Sigmoid colon (tissue), 7 donors: ENCODE measurements around the gene TRIM61. TPM values are rescaled to one million over a fixed set of nuclear protein-coding genes. Genes with fewer than 3 reads are reported as not detected.
"Not testable (repeated sequence)": the region's sequence is repeated elsewhere in the genome, so short reads cannot be mapped to it uniquely, and the experiment has no call there.

ENCODE experiments used
- DNase-seq: peaks from one replicate; pipeline ENCODE4 v3.0.0-alpha.2; 2019
- H3K27ac ChIP-seq, 4 donors: fragments of 200-600 bp; sonication (generic); one replicate each; pipeline ENCODE4 v1.5.1; 2016 to 2019; ENCODE audit warnings: mild to moderate bottlenecking in 1 of 4
- H3K27me3 ChIP-seq, 3 donors: fragments of 200-600 bp; sonication (generic); one replicate each; pipeline ENCODE4 v1.5.1; 2019; ENCODE audit warnings: mild to moderate bottlenecking in 1 of 3
- H3K36me3 ChIP-seq, 4 donors: fragments of 200-600 bp; sonication (generic); one replicate each; pipeline ENCODE4 v1.5.1; 2016 to 2019
- H3K4me1 ChIP-seq, 4 donors: fragments of 200-600 bp; sonication (generic); one replicate each; pipeline ENCODE4 v1.5.1; 2017 to 2019
- H3K4me3 ChIP-seq, 4 donors: fragments of 200-600 bp; sonication (generic); one replicate each; pipeline ENCODE4 v1.5.1; 2017 to 2019; ENCODE audit warnings: mild to moderate bottlenecking in 2 of 4, moderate library complexity in 1 of 4
- H3K9me3 ChIP-seq, 4 donors: fragments of 200-600 bp in 3 of 4; sonication (generic) in 3 of 4; one replicate each; pipeline versions ENCODE4 v1.5.1 to v1.6.1; 2013 to 2019
- CTCF ChIP-seq, 4 experiments: fragments of 450-650 bp in 3 of 4; fragments of 200-600 bp in 1 of 4; IDR thresholded peaks; one replicate each; pipeline ENCODE4 v1.5.1; 2016 to 2019; ENCODE audit warnings: antibody characterized with exemption in 4 of 4, mild to moderate bottlenecking in 3 of 4, moderate library complexity in 2 of 4
- EP300 ChIP-seq, 4 donors: sonication (generic); formaldehyde crosslinking; IDR thresholded peaks; one replicate each; pipeline ENCODE4 v1.6.1; 2017; ENCODE audit warnings: antibody characterized with exemption in 4 of 4
- POLR2A ChIP-seq, 2 donors: fragments of 450-650 bp; IDR thresholded peaks; one replicate each; pipeline ENCODE4 v1.6.1; 2016; ENCODE audit warnings: antibody characterized with exemption in 2 of 2, mild to moderate bottlenecking in 2 of 2, moderate library complexity in 2 of 2
- POLR2AphosphoS5 ChIP-seq, 4 donors: sonication (generic); formaldehyde crosslinking; IDR thresholded peaks; one replicate each; pipeline ENCODE4 v1.6.1; 2017; ENCODE audit warnings: antibody characterized with exemption in 4 of 4
- WGBS, 2 donors: extraction: QIAGEN DNeasy Blood & Tissue Kit; methylation state at CpG; one replicate each; pipeline ENCODE4 v1.1.7; 2013; 5-methylcytosine and 5-hydroxymethylcytosine counted together
- intact Hi-C: fragments of 100-400 bp; cut with DNase I; formaldehyde crosslinking; loops from one replicate; pipeline ENCODE4 v1.15.1; 2023
- polyA plus RNA-seq, 3 donors: library from polyadenylated mRNA; stranded (reverse); fragments of 200-250 nt; gene quantifications; one replicate each; pipeline ENCODE4 v1.2.3, GENCODE V29; 2013
- total RNA-seq, 4 donors: library from RNA; depleted of rRNA; stranded (reverse); fragments of >200 nt; gene quantifications; one replicate each; pipeline ENCODE4 v1.1.0, GENCODE V29; 2016
- donor health status: healthy with polysubstance abuse.
- donor health status: Bipolar disorder and iron deficiency.
- donor health status: healthy.

TRIM61 gene
- total and polyA plus RNA-seq, 7 donors = 0.36 to 2.8 (median 0.58) TPM; not detected in 1

- Histone ChIP-seq H3K4me1 (no peaks in the 10 kb centered on the region), H3K36me3 (no peaks in the 10 kb centered on the region), H3K4me3 (no peak overlapping the region), H3K9me3 (no peaks in the 10 kb centered on the region), H3K27ac (no peak overlapping the region), H3K27me3 (no peaks in the 10 kb centered on the region)
- no peak for TF ChIP-seq POLR2A (IDR thresholded peaks at IDR 0.05)
- TF ChIP-seq EP300 (IDR thresholded peaks at IDR 0.05) = no peak
- no peak for DNase-seq
- WGBS, 2 donors = 87 to 91% methylated on average over 9 of the region's 9 CpGs
- intact Hi-C loops = no loop called here
These were observed 29.0 kb upstream of the TRIM61 start for GRCh38 chr4:165006456-165006855.

- Histone ChIP-seq H3K36me3 (no peaks in the 10 kb centered on the region), H3K27ac (no peak overlapping the region), H3K4me1 (no peaks in the 10 kb centered on the region), H3K27me3 (no peaks in the 10 kb centered on the region), H3K4me3 (no peak overlapping the region), H3K9me3 (no peaks in the 10 kb centered on the region)
- 84 to 91% methylated on average over 6 of the region's 6 CpGs for WGBS, 2 donors
- no peak for TF ChIP-seq CTCF (IDR thresholded peaks at IDR 0.05)
- TF ChIP-seq POLR2A (IDR thresholded peaks at IDR 0.05) = no peak
- TF ChIP-seq POLR2AphosphoS5 (IDR thresholded peaks at IDR 0.05) = no peak
- TF ChIP-seq EP300 (IDR thresholded peaks at IDR 0.05) = no peak
- DNase-seq = no peak
- intact Hi-C loops = no loop called here
These were observed 28.0 kb upstream of the TRIM61 start for GRCh38 chr4:165005352-165005925.

GRCh38 chr4:165001957-165002356, 24.5 kb upstream of the TRIM61 start:
- H3K36me3 ChIP-seq, intact Hi-C loops, H3K4me3 ChIP-seq, H3K4me1 ChIP-seq, H3K9me3 ChIP-seq, H3K27me3 ChIP-seq, DNase-seq, H3K27ac ChIP-seq: not testable (repeated sequence)
- 70% methylated on average over 4 of the region's 4 CpGs for WGBS, 2 donors

GRCh38 chr4:164998526-164999080, 21.1 kb upstream of the TRIM61 start:
- H3K36me3 ChIP-seq, DNase-seq, H3K27me3 ChIP-seq, H3K9me3 ChIP-seq, H3K4me1 ChIP-seq, H3K4me3 ChIP-seq, intact Hi-C loops, H3K27ac ChIP-seq: not testable (repeated sequence)
- WGBS, 2 donors = 44 to 74% methylated on average over 2 of the region's 2 CpGs

- DNase-seq = no peak
- H3K4me1 ChIP-seq = no peaks in the 10 kb centered on the region
- intact Hi-C loops = no loop called here
- no peak overlapping the region for H3K27ac ChIP-seq
- no peaks in the 10 kb centered on the region for H3K36me3 ChIP-seq
- TF ChIP-seq POLR2AphosphoS5 (IDR thresholded peaks at IDR 0.05) (no peak), CTCF (IDR thresholded peaks at IDR 0.05) (no peak), POLR2A (IDR thresholded peaks at IDR 0.05) (no peak), EP300 (IDR thresholded peaks at IDR 0.05) (no peak)
- H3K4me3 ChIP-seq = no peak overlapping the region
- H3K9me3 ChIP-seq = no peaks in the 10 kb centered on the region
- peaks cover 0 to 4% (median 0%) of the 10 kb centered on the region in 3 donors for H3K27me3 ChIP-seq
- WGBS, 2 donors = 15 to 69% methylated on average over 6 of the region's 6 CpGs
These were observed 20.5 kb upstream of the TRIM61 start for GRCh38 chr4:164997941-164998340.

GRCh38 chr4:164997324-164997723, 19.9 kb upstream of the TRIM61 start:
- Histone ChIP-seq H3K36me3 (no peaks in the 10 kb centered on the region), H3K9me3 (no peaks in the 10 kb centered on the region), H3K27me3 (peaks cover 0 to 4% (median 0%) of the 10 kb centered on the region in 3 donors), H3K4me3 (no peak overlapping the region), H3K4me1 (no peaks in the 10 kb centered on the region), H3K27ac (no peak overlapping the region)
- WGBS, 2 donors = 31 to 76% methylated on average over 2 of the region's 2 CpGs
- TF ChIP-seq CTCF (IDR thresholded peaks at IDR 0.05) (no peak), POLR2AphosphoS5 (IDR thresholded peaks at IDR 0.05) (no peak), EP300 (IDR thresholded peaks at IDR 0.05) (no peak), POLR2A (IDR thresholded peaks at IDR 0.05) (no peak)
- intact Hi-C loops = no loop called here
- no peak for DNase-seq

- DNase-seq, intact Hi-C loops, H3K4me3 ChIP-seq, H3K36me3 ChIP-seq, H3K4me1 ChIP-seq, H3K27ac ChIP-seq, H3K27me3 ChIP-seq, H3K9me3 ChIP-seq: not testable (repeated sequence)
- WGBS, 2 donors = 88 to 90% methylated on average over 6 of the region's 6 CpGs
These were observed 18.7 kb upstream of the TRIM61 start for GRCh38 chr4:164996123-164996522.

- H3K4me3 ChIP-seq, H3K27ac ChIP-seq, H3K27me3 ChIP-seq, H3K4me1 ChIP-seq, H3K9me3 ChIP-seq, H3K36me3 ChIP-seq, intact Hi-C loops, DNase-seq: not testable (repeated sequence)
- 78 to 87% methylated on average over 10 of the region's 10 CpGs for WGBS, 2 donors
These were observed 13.3 kb upstream of the TRIM61 start for GRCh38 chr4:164990786-164991185.
